HEK293 (cell line): ENCODE measurements around the gene MYO1G.

Experiments
- SETDB1 ChIP-seq: IDR thresholded peaks from one replicate; pipeline ENCODE4 v1.6.1; 2017; ENCODE audit warnings: mild to moderate bottlenecking, low read length, moderate library complexity, mixed read lengths; ENCODE audit not compliant: insufficient read length
- ZNF274 ChIP-seq, 2 experiments: fragments of 200-500 bp in 1 of 2; fragments of 450-650 bp in 1 of 2; sonication (Bioruptor generic) in 1 of 2; formaldehyde crosslinking in 1 of 2; IDR thresholded peaks; 2 replicates each; pipeline versions ENCODE4 v1.5.1 to v1.6.1; 2014 to 2016; ENCODE audit warnings: borderline replicate concordance in 1 of 2, inconsistent platforms in 1 of 2, low read length in 1 of 2, missing biosample characterization in 1 of 2, missing genetic modification characterization in 1 of 2

DNA sequence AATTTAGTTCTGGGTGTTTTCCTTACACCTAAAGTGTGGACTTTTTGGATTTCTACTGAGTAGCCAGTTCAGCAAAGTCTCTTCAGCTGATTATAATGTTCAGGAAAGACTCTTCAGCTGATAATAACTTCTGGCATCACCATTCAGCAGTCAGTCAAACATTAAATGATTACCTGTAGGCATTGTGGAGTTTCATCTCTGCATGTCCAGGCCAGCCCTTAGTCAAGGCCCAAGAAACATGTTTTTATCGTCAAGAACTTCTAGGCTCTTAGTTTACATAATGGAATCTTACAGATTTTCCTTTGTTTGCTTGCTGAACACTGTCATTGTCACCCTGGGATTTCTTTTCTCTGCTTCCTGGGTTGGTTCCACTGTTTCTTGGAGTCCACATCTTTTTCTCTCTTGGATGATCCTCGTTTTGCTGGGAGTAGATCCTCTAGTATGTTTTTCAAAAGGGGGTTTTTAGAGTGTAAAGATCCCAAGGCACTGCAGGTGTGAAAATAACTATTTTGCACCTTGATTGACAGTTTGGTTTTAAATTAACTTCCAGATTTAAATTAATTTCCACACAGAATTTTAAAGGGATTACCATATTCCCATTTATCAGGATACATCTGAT, 45.4 kb upstream of the MYO1G start:
- TF ChIP-seq ZNF274 (IDR thresholded peaks at IDR 0.05; ENCODE audit: low read length): no peak
- no peak for TF ChIP-seq ZNF274 (tag by site-specific recombination; IDR thresholded peaks at IDR 0.05; ENCODE audit: borderline replicate concordance)
- TF ChIP-seq SETDB1: peak; percentile 51
